Osteocyte (in vitro differentiated cells): Measurements from ENCODE around the gene LARP4B. TPM values are rescaled to one million over a fixed set of nuclear protein-coding genes. Genes with fewer than 3 reads are reported as not detected.

ENCODE experiments used
- DNase-seq: peaks from one replicate; pipeline ENCODE4 v3.0.0; 2021; ENCODE audit warnings: mixed read lengths; ENCODE audit not compliant: unreplicated experiment; ENCODE audit errors: extremely low spot score
- H3K27ac Mint-ChIP-seq: one replicate; pipeline ENCODE4 v1.8.0; 2021; ENCODE audit warnings: mild to moderate bottlenecking, mixed read lengths; ENCODE audit not compliant: unreplicated experiment
- H3K27me3 Mint-ChIP-seq: one replicate; pipeline ENCODE4 v1.8.0; 2021; ENCODE audit warnings: mixed read lengths; ENCODE audit not compliant: unreplicated experiment
- H3K36me3 Mint-ChIP-seq: one replicate; pipeline ENCODE4 v1.8.0; 2021; ENCODE audit warnings: mixed read lengths; ENCODE audit not compliant: unreplicated experiment
- H3K4me1 Mint-ChIP-seq: one replicate; pipeline ENCODE4 v1.8.0; 2021; ENCODE audit warnings: mixed read lengths; ENCODE audit not compliant: unreplicated experiment
- H3K4me3 Mint-ChIP-seq: one replicate; pipeline ENCODE4 v1.8.0; 2021; ENCODE audit warnings: mild to moderate bottlenecking, moderate library complexity, mixed read lengths; ENCODE audit not compliant: unreplicated experiment
- H3K9me3 Mint-ChIP-seq: one replicate; pipeline ENCODE4 v1.8.0; 2021; ENCODE audit warnings: mixed read lengths; ENCODE audit not compliant: unreplicated experiment
- CTCF ChIP-seq: fragments of 200-600 bp; sonication (generic); IDR thresholded peaks from 2 replicates; pipeline ENCODE4 v1.5.0; 2021; ENCODE audit warnings: antibody characterized with exemption, mild to moderate bottlenecking, moderate library complexity
- total RNA-seq: library from RNA; stranded (reverse); gene quantifications from 2 replicates; pipeline ENCODE4 v1.2.1, GENCODE V29; 2021

Gene LARP4B
- total RNA-seq, 1 donor from 2014 or later = 79.6 TPM

- H3K27me3 Mint-ChIP-seq = no peaks in the 10 kb centered on the region
- DNase-seq = no peak
- H3K4me1 Mint-ChIP-seq = no peaks in the 10 kb centered on the region
- peaks cover 3% of the 10 kb centered on the region for H3K9me3 Mint-ChIP-seq
- no peak overlapping the region for H3K27ac Mint-ChIP-seq
- H3K4me3 Mint-ChIP-seq = no peak overlapping the region
- no peak for TF ChIP-seq CTCF
- H3K36me3 Mint-ChIP-seq = peaks cover 50% of the 10 kb centered on the region
Measured at GRCh38 chr10:834493-834892, 97.0 kb downstream of the LARP4B start.

- no peak for TF ChIP-seq CTCF
- H3K27ac Mint-ChIP-seq = no peak overlapping the region
- peak; percentile 56 for DNase-seq
- no peak overlapping the region for H3K4me3 Mint-ChIP-seq
- H3K36me3 Mint-ChIP-seq = peaks cover 57% of the 10 kb centered on the region
- H3K27me3 Mint-ChIP-seq = no peaks in the 10 kb centered on the region
- peaks cover 3% of the 10 kb centered on the region for H3K9me3 Mint-ChIP-seq
- no peaks in the 10 kb centered on the region for H3K4me1 Mint-ChIP-seq
Measured at GRCh38 chr10:829241-829640, 102.3 kb downstream of the LARP4B start.

- Mint-ChIP-seq H3K36me3 (peaks cover 57% of the 10 kb centered on the region), H3K4me1 (no peaks in the 10 kb centered on the region), H3K9me3 (peaks cover 3% of the 10 kb centered on the region), H3K27ac (no peak overlapping the region), H3K27me3 (no peaks in the 10 kb centered on the region), H3K4me3 (no peak overlapping the region)
- TF ChIP-seq CTCF = no peak
- DNase-seq = peak; percentile 25
Measured at GRCh38 chr10:828191-828590, 103.3 kb downstream of the LARP4B start.

- peaks cover 6% of the 10 kb centered on the region for H3K4me1 Mint-ChIP-seq
- TF ChIP-seq CTCF = no peak
- H3K4me3 Mint-ChIP-seq = no peak overlapping the region
- H3K27ac Mint-ChIP-seq = no peak overlapping the region
- H3K9me3 Mint-ChIP-seq = no peaks in the 10 kb centered on the region
- no peaks in the 10 kb centered on the region for H3K27me3 Mint-ChIP-seq
- DNase-seq = no peak
- H3K36me3 Mint-ChIP-seq = peaks cover 50% of the 10 kb centered on the region
Measured at GRCh38 chr10:824946-825345, 106.6 kb downstream of the LARP4B start.

GRCh38 chr10:824497-824896 is 107.0 kb downstream of the LARP4B start:
- no peak overlapping the region for H3K4me3 Mint-ChIP-seq
- DNase-seq = peak; percentile 67
- TF ChIP-seq CTCF = no peak
- no peaks in the 10 kb centered on the region for H3K27me3 Mint-ChIP-seq
- no peaks in the 10 kb centered on the region for H3K9me3 Mint-ChIP-seq
- H3K36me3 Mint-ChIP-seq = peaks cover 50% of the 10 kb centered on the region
- H3K27ac Mint-ChIP-seq = no peak overlapping the region
- H3K4me1 Mint-ChIP-seq = peaks cover 10% of the 10 kb centered on the region
